ENCODE data around the gene CEP85. TPM values are rescaled to one million over a fixed set of nuclear protein-coding genes. Genes with fewer than 3 reads are reported as not detected.

CEP85 gene
- total RNA-seq, 1 experiment from 2014 or later: 37.2 TPM

- ChIA-PET CTCF (interaction anchor here (0.7 to 4.4 kb wide), 9 partner anchors 10 to 177 kb away, joined by 3 to 47 read pairs (median 8); partner anchors contain the start of genes SH3BGRL3 and ZNF593), POLR2A (no interaction called here), RAD21 (ENCODE audit: low non-redundant PET in 1 of 2, low total read pairs in 2 of 2, uncharacterized antibody in 2 of 2, unreplicated experiment in 2 of 2) (interaction anchor here (0.6 to 1.3 kb wide), 4 partner anchors 37 to 177 kb away, joined by 3 to 4 read pairs (median 4); no protein-coding TSS in a partner anchor)
- no peak for TF ChIP-seq RAD21 (IDR thresholded peaks at IDR 0.05; ENCODE audit: low read depth)
- TF ChIP-seq FOSL1 (IDR thresholded peaks at IDR 0.05; ENCODE audit: low read depth): no peak
- peaks cover 0 to 10% of the 10 kb centered on the region in 2 experiments; a peak in 2 of 4 replicates for H3K36me3 ChIP-seq (ENCODE audit: control insufficient read depth in 1 of 2, insufficient read depth in 2 of 2, low read length in 2 of 2)
- no peaks in the 10 kb centered on the region for H3K9me2 ChIP-seq (ENCODE audit: insufficient read depth)
- H3K9ac ChIP-seq (ENCODE audit: low read length): no peak overlapping the region
- peaks cover 5 to 16% of the 10 kb centered on the region in 2 experiments; a peak in 3 of 4 replicates for H3K4me1 ChIP-seq (ENCODE audit: control insufficient read depth in 1 of 2, insufficient read depth in 2 of 2, low read length in 2 of 2)
- no TSS peak for BruUV-seq (replicated peaks)
- H3K27ac ChIP-seq (ENCODE audit: low read depth, low read length): no peak overlapping the region
- ATAC-seq (no peak), DNase-seq (ENCODE audit: low read depth, low spot score) (no peak)
- no peaks in the 10 kb centered on the region for H3K9me3 ChIP-seq (ENCODE audit: control insufficient read depth in 1 of 2, insufficient read depth in 1 of 2, low read depth in 1 of 2, low read length in 2 of 2)
- H4K20me1 ChIP-seq (ENCODE audit: insufficient read depth): no peaks in the 10 kb centered on the region
- H2AFZ ChIP-seq (ENCODE audit: low read depth, low read length, poor library complexity, severe bottlenecking): no peak overlapping the region
- no peak overlapping the region for H3K4me2 ChIP-seq (ENCODE audit: low read length)
- H3K27me3 ChIP-seq (ENCODE audit: insufficient read depth, low read length): no peaks in the 10 kb centered on the region
- no peaks in the 10 kb centered on the region for H3K79me2 ChIP-seq (ENCODE audit: insufficient read depth, low read length)
- intact Hi-C loops (cut with micrococcal nuclease): loop anchor here (5.0 kb wide), 1 partner anchor 155 kb away; the partner anchor contains the start of genes C1orf232 and ZNF593
- H3K4me3 ChIP-seq (replicated peaks in 1 of 2; ENCODE audit: low read depth in 1 of 2, low read length in 2 of 2): no peak overlapping the region
Observed at GRCh38 chr1:26322042-26322331, 88.0 kb downstream of the CEP85 start.

GRCh38 chr1:26323382-26323781 lies 89.4 kb downstream of the CEP85 start:
- no peak overlapping the region for H3K27ac ChIP-seq (ENCODE audit: low read depth, low read length)
- no peaks in the 10 kb centered on the region for H3K79me2 ChIP-seq (ENCODE audit: insufficient read depth, low read length)
- POLR2A ChIA-PET: interaction anchor here (1.3 kb wide), 1 partner anchor 39 kb away, joined by 4 read pairs; no protein-coding TSS in a partner anchor
- H3K4me1 ChIP-seq (ENCODE audit: control insufficient read depth in 1 of 2, insufficient read depth in 2 of 2, low read length in 2 of 2): peaks cover 3 to 5% of the 10 kb centered on the region in 2 experiments; a peak in 3 of 4 replicates
- no peaks in the 10 kb centered on the region for H4K20me1 ChIP-seq (ENCODE audit: insufficient read depth)
- ATAC-seq (no peak), DNase-seq (ENCODE audit: low read depth, low spot score) (no peak)
- H3K27me3 ChIP-seq (ENCODE audit: insufficient read depth, low read length): no peaks in the 10 kb centered on the region
- H3K4me3 ChIP-seq (replicated peaks in 1 of 2; ENCODE audit: low read depth in 1 of 2, low read length in 2 of 2): no peak overlapping the region
- H3K9me2 ChIP-seq (ENCODE audit: insufficient read depth): no peaks in the 10 kb centered on the region
- no TSS peak for BruUV-seq (replicated peaks)
- no peak overlapping the region for H2AFZ ChIP-seq (ENCODE audit: low read depth, low read length, poor library complexity, severe bottlenecking)
- no peaks in the 10 kb centered on the region for H3K9me3 ChIP-seq (ENCODE audit: control insufficient read depth in 1 of 2, insufficient read depth in 1 of 2, low read depth in 1 of 2, low read length in 2 of 2)
- CTCF ChIA-PET: interaction anchor here (2.2 to 4.4 kb wide), 2 partner anchors 39 to 68 kb away, joined by 9 to 47 read pairs; no protein-coding TSS in a partner anchor
- RAD21 ChIA-PET (ENCODE audit: low non-redundant PET in 1 of 2, low total read pairs in 2 of 2, uncharacterized antibody in 2 of 2, unreplicated experiment in 2 of 2): interaction anchor here in 1 of 2 experiments (0.7 kb wide), 1 partner anchor 465 kb away, joined by 3 read pairs; no protein-coding TSS in a partner anchor
- H3K36me3 ChIP-seq (ENCODE audit: control insufficient read depth in 1 of 2, insufficient read depth in 2 of 2, low read length in 2 of 2): peaks cover 0 to 10% of the 10 kb centered on the region in 2 experiments; a peak in 2 of 4 replicates
- intact Hi-C loops (cut with micrococcal nuclease): loop anchor here (5.0 kb wide), 1 partner anchor 156 kb away; the partner anchor contains the start of genes C1orf232 and ZNF593
- H3K4me2 ChIP-seq (ENCODE audit: low read length): no peak overlapping the region
- no peak overlapping the region for H3K9ac ChIP-seq (ENCODE audit: low read length)
- TF ChIP-seq SIN3A (IDR thresholded peaks at IDR 0.05; ENCODE audit: low read depth): no peak
- TF ChIP-seq POLR2A (IDR thresholded peaks at IDR 0.05; ENCODE audit: borderline replicate concordance, extremely low read depth, insufficient read depth, insufficient read length): no peak
- no peak for TF ChIP-seq TCF7L2 (IDR thresholded peaks at IDR 0.05; ENCODE audit: borderline replicate concordance, extremely low read depth, insufficient read depth, insufficient read length)
- TF ChIP-seq RAD21 (IDR thresholded peaks at IDR 0.05; ENCODE audit: low read depth): no peak
- no peak for TF ChIP-seq EZH2 (IDR thresholded peaks at IDR 0.05)
- TF ChIP-seq REST (IDR thresholded peaks at IDR 0.05; ENCODE audit: low read depth): no peak
- TF ChIP-seq CTCF (IDR thresholded peaks at IDR 0.05 in 2 of 3, conservative IDR thresholded peaks at IDR 0.05 in 1 of 3; ENCODE audit: borderline replicate concordance in 1 of 3, insufficient read depth in 1 of 3, low read depth in 2 of 3, low read length in 2 of 3): no peak
- TF ChIP-seq POLR2AphosphoS5 (IDR thresholded peaks at IDR 0.05; ENCODE audit: low read depth, low read length): no peak
- no peak for TF ChIP-seq ATF3 (IDR thresholded peaks at IDR 0.05)
